Measurements from ENCODE around the gene COA8. TPM values are rescaled to one million over a fixed set of nuclear protein-coding genes. Genes with fewer than 3 reads are reported as not detected.
"Not testable (repeated sequence)": the region's sequence is repeated elsewhere in the genome, so short reads cannot be mapped to it uniquely, and the experiment has no call there.

COA8 gene
- polyA plus RNA-seq, 1 of the 3 experiments (the other 2 are of a cell fraction) = 25.2 TPM

DNA sequence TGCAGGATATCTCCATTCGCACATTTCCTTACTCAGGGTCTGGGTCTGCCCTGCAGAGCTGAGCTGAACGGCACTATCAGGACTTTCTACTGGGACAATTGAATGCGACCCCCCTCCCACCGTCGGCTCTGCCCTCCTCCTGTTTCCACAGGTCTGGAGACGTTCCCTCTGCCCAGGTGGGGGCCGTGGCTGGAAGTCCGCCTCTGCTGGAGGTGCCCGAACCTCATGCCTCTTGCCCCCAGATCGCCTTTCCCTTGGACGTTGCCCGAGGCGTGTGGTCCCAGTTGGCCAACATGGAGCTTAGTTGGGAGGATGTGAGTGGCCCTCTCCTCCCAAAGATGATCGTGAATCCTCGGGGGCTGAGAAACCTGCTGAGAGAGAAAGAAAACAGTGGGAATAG is 45.1 kb downstream of the COA8 start:
- H3F3A ChIP-seq (replicated peaks; ENCODE audit: insufficient read depth) = peaks cover 12% of the 10 kb centered on the region
- TF ChIP-seq MEF2A (IDR thresholded peaks at IDR 0.05; ENCODE audit: borderline replicate concordance, low read depth) (no peak), EP300 (IDR thresholded peaks at IDR 0.05; ENCODE audit: borderline replicate concordance in 1 of 2, low read depth in 1 of 2, low read length in 1 of 2) (no peak), FOXJ3 (CRISPR knock-in tag; IDR thresholded peaks at IDR 0.05) (no peak)
- no peak overlapping the region for H3K9ac ChIP-seq
- H2AFZ ChIP-seq (ENCODE audit: low read depth) = no peak overlapping the region
- H4K20me1 ChIP-seq (ENCODE audit: insufficient read depth) = no peaks in the 10 kb centered on the region
- peaks cover 10 to 11% of the 10 kb centered on the region in 2 experiments; a peak in 2 of 4 replicates for H3K4me1 ChIP-seq (ENCODE audit: control insufficient read depth in 1 of 2, insufficient read depth in 2 of 2, low read depth in 1 of 2, low read length in 1 of 2)
- no peaks in the 10 kb centered on the region for H3K27me3 ChIP-seq (ENCODE audit: insufficient read depth)
- no peak overlapping the region for H3K4me3 ChIP-seq (ENCODE audit: low read depth in 2 of 2, low read length in 1 of 2)
- ChIA-PET CTCF (interaction anchor here (0.7 to 2.9 kb wide), 5 partner anchors 13 to 88 kb away, joined by 3 to 11 read pairs (median 6); partner anchors contain the start of gene KLC1), POLR2A (no interaction called here)
- H3K9me2 ChIP-seq = no peaks in the 10 kb centered on the region
- no peaks in the 10 kb centered on the region for H3K36me3 ChIP-seq (replicated peaks in 1 of 2; ENCODE audit: control insufficient read depth in 1 of 2, insufficient read depth in 2 of 2, low read length in 1 of 2)
- DNase-seq = no peak
- no peaks in the 10 kb centered on the region for H3K79me2 ChIP-seq (ENCODE audit: insufficient read depth)
- no peak overlapping the region for H3K4me2 ChIP-seq
- H3K27ac ChIP-seq (ENCODE audit: low read depth in 2 of 2, low read length in 1 of 2) = no peak overlapping the region
- peaks cover 5% of the 10 kb centered on the region; the same call in 1 of the 2 replicates for H3K9me3 ChIP-seq
- WGBS (ENCODE audit: low lambda C conversion rate) = 70% methylated on average over 15 of the region's 15 CpGs

- H3K9ac ChIP-seq; H3K79me2 ChIP-seq (ENCODE audit: insufficient read depth); H3K9me3 ChIP-seq; H2AFZ ChIP-seq (ENCODE audit: low read depth); DNase-seq; H3K4me3 ChIP-seq (ENCODE audit: low read depth in 2 of 2, low read length in 1 of 2); H3K4me2 ChIP-seq; POLR2A ChIA-PET; H4K20me1 ChIP-seq (ENCODE audit: insufficient read depth); H3K9me2 ChIP-seq; H3K27ac ChIP-seq (ENCODE audit: low read depth in 2 of 2, low read length in 1 of 2); H3K27me3 ChIP-seq (ENCODE audit: insufficient read depth); H3K36me3 ChIP-seq (replicated peaks in 1 of 2; ENCODE audit: control insufficient read depth in 1 of 2, insufficient read depth in 2 of 2, low read length in 1 of 2): not testable (repeated sequence)
- H3K4me1 ChIP-seq (ENCODE audit: control insufficient read depth in 1 of 2, insufficient read depth in 2 of 2, low read depth in 1 of 2, low read length in 1 of 2) = peaks cover 10 to 11% of the 10 kb centered on the region in 2 experiments; a peak in 2 of 4 replicates
- CTCF ChIA-PET = interaction anchor here (2.0 to 2.9 kb wide), 2 partner anchors 19 to 33 kb away, joined by 8 to 11 read pairs; partner anchors contain the start of gene KLC1
- peaks cover 17% of the 10 kb centered on the region for H3F3A ChIP-seq (replicated peaks; ENCODE audit: insufficient read depth)
- WGBS (ENCODE audit: low lambda C conversion rate) = 92% methylated on average over 4 of the region's 4 CpGs
These were observed 46.3 kb downstream of the COA8 start for GRCh38 chr14:103609081-103609480.

GRCh38 chr14:103611215-103611614 is 48.5 kb downstream of the COA8 start:
- WGBS (ENCODE audit: low lambda C conversion rate) = 76% methylated on average over 2 of the region's 2 CpGs
- no peak overlapping the region for H3K4me2 ChIP-seq
- peaks cover 5% of the 10 kb centered on the region; the same call in 1 of the 2 replicates for H3K9me3 ChIP-seq
- no peak overlapping the region for H2AFZ ChIP-seq (ENCODE audit: low read depth)
- CTCF ChIA-PET = no interaction called here
- no peak overlapping the region for H3K4me3 ChIP-seq (ENCODE audit: low read depth in 2 of 2, low read length in 1 of 2)
- peaks cover 10 to 11% of the 10 kb centered on the region in 2 experiments; a peak in 2 of 4 replicates for H3K4me1 ChIP-seq (ENCODE audit: control insufficient read depth in 1 of 2, insufficient read depth in 2 of 2, low read depth in 1 of 2, low read length in 1 of 2)
- no peak overlapping the region for H3K9ac ChIP-seq
- TF ChIP-seq EZH2phosphoT487 (IDR thresholded peaks at IDR 0.05; ENCODE audit: borderline replicate concordance, low read depth) (no peak), RCOR1 (IDR thresholded peaks at IDR 0.05; ENCODE audit: low read length) (no peak)
- no peaks in the 10 kb centered on the region for H3K79me2 ChIP-seq (ENCODE audit: insufficient read depth)
- no peaks in the 10 kb centered on the region for H4K20me1 ChIP-seq (ENCODE audit: insufficient read depth)
- H3K27me3 ChIP-seq (ENCODE audit: insufficient read depth) = no peaks in the 10 kb centered on the region
- H3F3A ChIP-seq (replicated peaks; ENCODE audit: insufficient read depth) = peaks cover 17% of the 10 kb centered on the region
- no peak for DNase-seq
- H3K9me2 ChIP-seq = no peaks in the 10 kb centered on the region
- no peaks in the 10 kb centered on the region for H3K36me3 ChIP-seq (replicated peaks in 1 of 2; ENCODE audit: control insufficient read depth in 1 of 2, insufficient read depth in 2 of 2, low read length in 1 of 2)
- no peak overlapping the region for H3K27ac ChIP-seq (ENCODE audit: low read depth in 2 of 2, low read length in 1 of 2)
- POLR2A ChIA-PET = no interaction called here

GRCh38 chr14:103613517-103613916 is 50.8 kb downstream of the COA8 start:
- CTCF ChIA-PET = interaction anchor here (0.7 to 1.4 kb wide), 3 partner anchors 9 to 464 kb away, joined by 3 read pairs; no protein-coding TSS in a partner anchor
- 82% methylated on average over 4 of the region's 4 CpGs for WGBS (ENCODE audit: low lambda C conversion rate)
- TF ChIP-seq, protein P1, sequence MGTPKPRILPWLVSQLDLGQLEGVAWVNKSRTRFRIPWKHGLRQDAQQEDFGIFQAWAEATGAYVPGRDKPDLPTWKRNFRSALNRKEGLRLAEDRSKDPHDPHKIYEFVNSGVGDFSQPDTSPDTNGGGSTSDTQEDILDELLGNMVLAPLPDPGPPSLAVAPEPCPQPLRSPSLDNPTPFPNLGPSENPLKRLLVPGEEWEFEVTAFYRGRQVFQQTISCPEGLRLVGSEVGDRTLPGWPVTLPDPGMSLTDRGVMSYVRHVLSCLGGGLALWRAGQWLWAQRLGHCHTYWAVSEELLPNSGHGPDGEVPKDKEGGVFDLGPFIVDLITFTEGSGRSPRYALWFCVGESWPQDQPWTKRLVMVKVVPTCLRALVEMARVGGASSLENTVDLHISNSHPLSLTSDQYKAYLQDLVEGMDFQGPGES (IDR thresholded peaks at IDR 0.05; ENCODE audit: low read depth, low read length) = no peak
- TF ChIP-seq RCOR1 (IDR thresholded peaks at IDR 0.05; ENCODE audit: low read length) (no peak), JUND (IDR thresholded peaks at IDR 0.05) (no peak), RXRA (IDR thresholded peaks at IDR 0.05; ENCODE audit: borderline replicate concordance, low read depth) (no peak), MEF2A (IDR thresholded peaks at IDR 0.05; ENCODE audit: borderline replicate concordance, low read depth) (no peak), MAX (IDR thresholded peaks at IDR 0.05; ENCODE audit: low read depth) (no peak), EZH2phosphoT487 (IDR thresholded peaks at IDR 0.05; ENCODE audit: borderline replicate concordance, low read depth) (no peak), MXI1 (IDR thresholded peaks at IDR 0.05; ENCODE audit: low read depth, low read length) (no peak), POLR2AphosphoS5 (IDR thresholded peaks at IDR 0.05; ENCODE audit: low read depth, low read length) (no peak), TAF1 (IDR thresholded peaks at IDR 0.05; ENCODE audit: borderline replicate concordance, low read depth, low read length) (no peak), RAD21 (IDR thresholded peaks at IDR 0.05; ENCODE audit: low read length) (peak; percentile 62)

More at GRCh38 chr14:103613517-103613916, 50.8 kb downstream of the COA8 start:
- Histone ChIP-seq H3K4me1 (ENCODE audit: control insufficient read depth in 1 of 2, insufficient read depth in 2 of 2, low read depth in 1 of 2, low read length in 1 of 2) (no peaks in the 10 kb centered on the region), H3K4me2 (no peak overlapping the region), H3K79me2 (ENCODE audit: insufficient read depth) (no peaks in the 10 kb centered on the region), H2AFZ (ENCODE audit: low read depth) (no peak overlapping the region), H3K27ac (ENCODE audit: low read depth in 2 of 2, low read length in 1 of 2) (no peak overlapping the region), H3K27me3 (ENCODE audit: insufficient read depth) (no peaks in the 10 kb centered on the region), H3K9ac (no peak overlapping the region), H3K9me3 (peaks cover 5% of the 10 kb centered on the region; the same call in 1 of the 2 replicates), H3K9me2 (no peaks in the 10 kb centered on the region), H4K20me1 (ENCODE audit: insufficient read depth) (no peaks in the 10 kb centered on the region), H3K36me3 (replicated peaks in 1 of 2; ENCODE audit: control insufficient read depth in 1 of 2, insufficient read depth in 2 of 2, low read length in 1 of 2) (no peaks in the 10 kb centered on the region), H3F3A (replicated peaks; ENCODE audit: insufficient read depth) (peaks cover 4% of the 10 kb centered on the region), H3K4me3 (ENCODE audit: low read depth in 2 of 2, low read length in 1 of 2) (no peak overlapping the region)
- no peak for DNase-seq
- POLR2A ChIA-PET = no interaction called here
